NCI-H345 treated with DMSO at 0.1 percent for 48 hours (cell line): ENCODE results near the gene U2SURP.

Experiments used
- DNase-seq: peaks from one replicate; lab custom pipeline; 2025; ENCODE audit not compliant: unreplicated experiment; lab: John Stamatoyannopoulos, UW

The U2SURP gene

GRCh38 chr3:143099690-143100089 lies 98.3 kb downstream of the U2SURP start:
- DNase-seq: no peak

GRCh38 chr3:143100451-143100850 lies 99.1 kb downstream of the U2SURP start:
- no peak for DNase-seq

GRCh38 chr3:143101792-143102381 lies 100.5 kb downstream of the U2SURP start:
- no peak for DNase-seq

GRCh38 chr3:143103652-143104051 lies 102.3 kb downstream of the U2SURP start:
- no peak for DNase-seq

- DNase-seq: no peak
These were observed 103.8 kb downstream of the U2SURP start for GRCh38 chr3:143105170-143105569.

DNA sequence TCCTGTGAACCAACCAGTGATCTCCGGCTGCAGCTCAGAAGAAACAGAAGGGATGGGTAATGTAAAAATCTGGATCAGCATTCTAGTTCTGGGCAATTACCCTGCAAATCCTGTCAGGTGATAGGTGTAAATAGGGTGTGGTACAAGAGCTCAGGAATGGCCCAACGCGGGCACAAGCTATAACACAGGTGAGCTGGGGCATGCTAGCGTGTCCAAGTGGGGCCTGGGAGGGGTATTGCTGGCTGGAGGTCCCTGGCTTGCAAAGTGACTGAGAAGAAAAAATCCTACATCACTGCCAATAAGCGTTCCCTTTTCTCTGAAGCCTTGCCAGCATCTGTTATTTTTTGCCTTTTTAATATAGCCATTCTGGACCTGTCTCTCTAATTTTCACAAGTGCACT lies 108.5 kb downstream of the U2SURP start:
- no peak for DNase-seq
